Transverse colon (tissue), 4 donors: ENCODE measurements around the gene RBL1. TPM values are rescaled to one million over a fixed set of nuclear protein-coding genes. Genes with fewer than 3 reads are reported as not detected.

Experiments used
- DNase-seq: peaks from one replicate; pipeline ENCODE4 v3.0.0-alpha.2; 2019
- H3K27ac ChIP-seq, 4 donors: fragments of 200-600 bp; sonication (generic); 2 replicates each; pipeline ENCODE4 v1.5.1; 2016 to 2018; ENCODE audit warnings: inconsistent platforms in 4 of 4
- H3K27me3 ChIP-seq: fragments of 200-600 bp; sonication (generic); 2 replicates; pipeline ENCODE4 v1.5.1; 2017; ENCODE audit warnings: inconsistent platforms
- H3K36me3 ChIP-seq, 4 donors: fragments of 200-600 bp; sonication (generic); 2 replicates each; pipeline ENCODE4 v1.5.1; 2017 to 2019; ENCODE audit warnings: inconsistent platforms in 4 of 4
- H3K4me1 ChIP-seq, 4 donors: fragments of 200-600 bp; sonication (generic); 2 replicates each; pipeline ENCODE4 v1.5.1; 2017 to 2020; ENCODE audit warnings: inconsistent platforms in 4 of 4
- H3K4me3 ChIP-seq, 4 donors: fragments of 200-600 bp; sonication (generic); 1 replicate in 1 of 4; 2 replicates in 3 of 4; pipeline versions ENCODE4 v1.5.1 to v1.6.1; 2017 to 2019; ENCODE audit warnings: inconsistent platforms in 4 of 4
- H3K9me3 ChIP-seq, 2 donors: fragments of 200-600 bp; sonication (generic); 2 replicates each; pipeline ENCODE4 v1.5.1; 2017 to 2019; ENCODE audit warnings: inconsistent platforms in 2 of 2
- CTCF ChIP-seq, 5 experiments: fragments of 200-600 bp in 3 of 5; fragments of 450-650 bp in 2 of 5; sonication (generic) in 3 of 5; IDR thresholded peaks; 1 replicate in 2 of 5; 2 replicates in 3 of 5; pipeline ENCODE4 v1.5.1; 2016 to 2017; ENCODE audit warnings: antibody characterized with exemption in 5 of 5, inconsistent platforms in 3 of 5, mild to moderate bottlenecking in 2 of 5, moderate library complexity in 1 of 5
- EP300 ChIP-seq: sonication (generic); formaldehyde crosslinking; IDR thresholded peaks from one replicate; pipeline ENCODE4 v1.6.1; 2017; ENCODE audit warnings: antibody characterized with exemption, low read depth
- POLR2A ChIP-seq: fragments of 450-650 bp; IDR thresholded peaks from one replicate; pipeline ENCODE4 v1.6.1; 2016; ENCODE audit warnings: antibody characterized with exemption, mild to moderate bottlenecking, moderate library complexity
- POLR2AphosphoS5 ChIP-seq, 3 donors: sonication (generic); formaldehyde crosslinking; IDR thresholded peaks; one replicate each; pipeline ENCODE4 v1.6.1; 2016; ENCODE audit warnings: antibody characterized with exemption in 3 of 3
- WGBS, 2 donors: methylation state at CpG; one replicate each; pipeline ENCODE4 v1.1.5; 2018; ENCODE audit warnings: low coverage in 1 of 2; 5-methylcytosine and 5-hydroxymethylcytosine counted together
- in situ Hi-C, 4 donors: fragments of 200-750 bp; cut with MboI; loops; one replicate each; pipeline versions ENCODE4 v1.15.0 to v1.15.1; 2017; ENCODE audit warnings: low sequenced_read_pairs in 3 of 4, low pct_ligation_motif_present in 1 of 4, low pct_unique_long_range_greater_than_20kb in 1 of 4
- intact Hi-C: fragments of 100-400 bp; cut with DNase I; formaldehyde crosslinking; loops from one replicate; pipeline ENCODE4 v1.15.1; 2023; ENCODE audit warnings: low total_unique reads
- small RNA-seq, 4 donors: library from RNA; depleted of rRNA; stranded (forward); fragments of <200 nt; gene quantifications; one replicate each; pipeline ENCODE3, GENCODE V24; 2016
- total RNA-seq, 4 donors: library from RNA; depleted of rRNA; stranded (reverse); fragments of >200 nt; gene quantifications; one replicate each; pipeline ENCODE4 v1.1.0, GENCODE V29; 2016

RBL1 gene
- total RNA-seq, 4 donors from 2014 or later = 1.5 to 11.6 (median 4.9) TPM

GRCh38 chr20:36951979-36952738, 143.6 kb downstream of the RBL1 start:
- H3K27ac ChIP-seq = peak overlapping the region; percentile 90 to 97 (median 91)
- intact Hi-C loops (no loop called here), in situ Hi-C loops (no loop called here)
- no peaks in the 10 kb centered on the region for H3K9me3 ChIP-seq
- WGBS, 2 donors = 31 to 51% methylated on average over 3 to 11 of the region's 11 CpGs
- peak overlapping the region; percentile 36 to 83 (median 68) for H3K4me3 ChIP-seq
- no peak for TF ChIP-seq POLR2AphosphoS5 (IDR thresholded peaks at IDR 0.05)
- TF ChIP-seq POLR2A = no peak
- no peak for TF ChIP-seq CTCF (IDR thresholded peaks at IDR 0.05)
- H3K27me3 ChIP-seq = no peaks in the 10 kb centered on the region
- H3K4me1 ChIP-seq = peaks cover 6 to 45% (median 16%) of the 10 kb centered on the region in 4 donors
- no peaks in the 10 kb centered on the region for H3K36me3 ChIP-seq
- no peak for DNase-seq

- Histone ChIP-seq H3K4me1 (peaks cover 6 to 45% (median 16%) of the 10 kb centered on the region in 4 donors), H3K4me3 (peak within 1 kb of the TSS; percentile 58 to 95 (median 80)), H3K27me3 (no peaks in the 10 kb centered on the region), H3K9me3 (no peaks in the 10 kb centered on the region), H3K27ac (peak within 1 kb of the TSS; percentile 90 to 97 (median 91)), H3K36me3 (no peaks in the 10 kb centered on the region)
- intact Hi-C loops (no loop called here), in situ Hi-C loops (no loop called here)
- TF ChIP-seq POLR2A (peak; percentile 84), EP300 (no peak), POLR2AphosphoS5 (IDR thresholded peaks at IDR 0.05) (peak; percentile 93 to 95 (median 95)), CTCF (IDR thresholded peaks at IDR 0.05) (peak in 3 of 5 experiments; percentile 14 to 51 (median 23))
- WGBS, 2 donors = 0 to 1% methylated on average over 5 to 48 of the region's 66 CpGs
- peak; percentile 97 for DNase-seq
These were observed 144.4 kb downstream of the RBL1 start, which contains the start of gene SAMHD1 for GRCh38 chr20:36951198-36951978. Gene SAMHD1, minus strand, starts transcription at chr20:36951708. Its CDS starts 65 bp downstream, at chr20:36951643.

- intact Hi-C loops (no loop called here), in situ Hi-C loops (no loop called here)
- peaks cover 0 to 4% (median 2%) of the 10 kb centered on the region in 4 donors for H3K36me3 ChIP-seq
- 2% methylated on average over 24 of the region's 24 CpGs; no CpG with 5 or more reads in 1 of the 2 donors for WGBS, 2 donors
- H3K27me3 ChIP-seq = no peaks in the 10 kb centered on the region
- H3K27ac ChIP-seq = peak overlapping the region; percentile 90 to 97 (median 91)
- DNase-seq = peak; percentile 39
- no peaks in the 10 kb centered on the region for H3K9me3 ChIP-seq
- TF ChIP-seq CTCF (IDR thresholded peaks at IDR 0.05) = peak in 1 of 5 experiments; percentile 21
- TF ChIP-seq EP300 = no peak
- peaks cover 6 to 52% (median 15%) of the 10 kb centered on the region in 4 donors for H3K4me1 ChIP-seq
- H3K4me3 ChIP-seq = peak overlapping the region; percentile 58 to 95 (median 80)
These were observed 145.2 kb downstream of the RBL1 start for GRCh38 chr20:36950414-36951197.

Small RNA genes lying within 50 kb of the gene (small RNA-seq; reads per million reads assigned to genes)
- 0 reads per million in 4 donors for gene RPS3AP3

Other genes starting within 250 kb of the RBL1 start
- gene TLDC2, start 219.9 kb downstream of the RBL1 start, total RNA-seq = 10 to 100 TPM; 22.9 to 26.1 (median 23.2) TPM
- gene SAMHD1, start 144.3 kb downstream of the RBL1 start, total RNA-seq = 10 to 100 TPM; 40.6 to 96.9 (median 70.6) TPM
- gene RPN2, start 83.3 kb upstream of the RBL1 start, total RNA-seq = 100 to 1,000 TPM in 2 of 4 donors, 10 to 100 TPM in 2; 82.3 to 196 (median 105) TPM
- gene MROH8, start 83.6 kb upstream of the RBL1 start, total RNA-seq = 10 to 100 TPM in 1 of 4 donors, 1 to 10 TPM in 3; 2.2 to 18.0 (median 3.5) TPM
- not detected for gene GHRH, start 165.8 kb upstream of the RBL1 start, total RNA-seq
- gene MANBAL, start 193.7 kb upstream of the RBL1 start, total RNA-seq = 10 to 100 TPM in 3 of 4 donors, 1 to 10 TPM in 1; 8.8 to 31.4 (median 21.3) TPM